Measurements from ENCODE around the gene CCDC71. TPM values are rescaled to one million over a fixed set of nuclear protein-coding genes. Genes with fewer than 3 reads are reported as not detected.

Gene CCDC71
- total RNA-seq, 2 donors from 2014 or later = 23.4 to 25.7 TPM

GRCh38 chr3:49120438-49121131 is 45.5 kb downstream of the CCDC71 start, which contains the start of gene USP19:
Gene USP19, minus strand, starts transcription at chr3:49120823. Its CDS starts 1,678 bp downstream, at chr3:49119145.
- Histone ChIP-seq H3K27me3 (ENCODE audit: control insufficient read depth, insufficient read depth, low read length, poor library complexity, severe bottlenecking) (no peaks in the 10 kb centered on the region), H3K4me3 (ENCODE audit: low read length) (peak within 1 kb of the TSS; percentile 89), H3K9me3 (ENCODE audit: control insufficient read depth, low read length) (no peaks in the 10 kb centered on the region), H3K36me3 (ENCODE audit: control insufficient read depth, insufficient read depth, low read length) (peaks cover 64% of the 10 kb centered on the region), H3K27ac (ENCODE audit: low read depth, low read length) (peak within 1 kb of the TSS; percentile 95), H3K9ac (ENCODE audit: extremely low read depth, low read length, poor library complexity, severe bottlenecking) (peak within 1 kb of the TSS; percentile 88), H3K4me1 (ENCODE audit: control insufficient read depth, insufficient read depth, low read length) (peaks cover 4% of the 10 kb centered on the region)
- TF ChIP-seq, protein P1, sequence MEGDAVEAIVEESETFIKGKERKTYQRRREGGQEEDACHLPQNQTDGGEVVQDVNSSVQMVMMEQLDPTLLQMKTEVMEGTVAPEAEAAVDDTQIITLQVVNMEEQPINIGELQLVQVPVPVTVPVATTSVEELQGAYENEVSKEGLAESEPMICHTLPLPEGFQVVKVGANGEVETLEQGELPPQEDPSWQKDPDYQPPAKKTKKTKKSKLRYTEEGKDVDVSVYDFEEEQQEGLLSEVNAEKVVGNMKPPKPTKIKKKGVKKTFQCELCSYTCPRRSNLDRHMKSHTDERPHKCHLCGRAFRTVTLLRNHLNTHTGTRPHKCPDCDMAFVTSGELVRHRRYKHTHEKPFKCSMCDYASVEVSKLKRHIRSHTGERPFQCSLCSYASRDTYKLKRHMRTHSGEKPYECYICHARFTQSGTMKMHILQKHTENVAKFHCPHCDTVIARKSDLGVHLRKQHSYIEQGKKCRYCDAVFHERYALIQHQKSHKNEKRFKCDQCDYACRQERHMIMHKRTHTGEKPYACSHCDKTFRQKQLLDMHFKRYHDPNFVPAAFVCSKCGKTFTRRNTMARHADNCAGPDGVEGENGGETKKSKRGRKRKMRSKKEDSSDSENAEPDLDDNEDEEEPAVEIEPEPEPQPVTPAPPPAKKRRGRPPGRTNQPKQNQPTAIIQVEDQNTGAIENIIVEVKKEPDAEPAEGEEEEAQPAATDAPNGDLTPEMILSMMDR (conservative IDR thresholded peaks at IDR 0.05) = peak; percentile 12
- WGBS, 2 experiments (ENCODE audit: insufficient coverage in 1 of 2, insufficient read length in 1 of 2) = 1 to 2% methylated on average over 38 to 70 of the region's 70 CpGs
- Mint-ChIP-seq H3K9me3 (no peaks in the 10 kb centered on the region), H3K27ac (peak within 1 kb of the TSS; percentile 86), H3K36me3 (ENCODE audit: low read depth) (peaks cover 39% of the 10 kb centered on the region), H3K4me1 (peaks cover 4% of the 10 kb centered on the region), H3K4me3 (peak within 1 kb of the TSS; percentile 76), H3K27me3 (ENCODE audit: insufficient read depth) (no peaks in the 10 kb centered on the region)
- DNase-seq = peak; percentile 98

- Mint-ChIP-seq H3K4me1 (peaks cover 4% of the 10 kb centered on the region), H3K4me3 (peak overlapping the region; percentile 76), H3K36me3 (ENCODE audit: low read depth) (peaks cover 40% of the 10 kb centered on the region), H3K27me3 (ENCODE audit: insufficient read depth) (no peaks in the 10 kb centered on the region), H3K9me3 (no peaks in the 10 kb centered on the region), H3K27ac (peak overlapping the region; percentile 86)
- TF ChIP-seq, protein P1 (conservative IDR thresholded peaks at IDR 0.05) = peak; percentile 20
- no peaks in the 10 kb centered on the region for H3K9me3 ChIP-seq (ENCODE audit: control insufficient read depth, low read length)
- peaks cover 4% of the 10 kb centered on the region for H3K4me1 ChIP-seq (ENCODE audit: control insufficient read depth, insufficient read depth, low read length)
- DNase-seq = no peak
- H3K27me3 ChIP-seq (ENCODE audit: control insufficient read depth, insufficient read depth, low read length, poor library complexity, severe bottlenecking) = no peaks in the 10 kb centered on the region
- H3K9ac ChIP-seq (ENCODE audit: extremely low read depth, low read length, poor library complexity, severe bottlenecking) = peak overlapping the region; percentile 88
- peak overlapping the region; percentile 89 for H3K4me3 ChIP-seq (ENCODE audit: low read length)
- WGBS, 2 experiments (ENCODE audit: insufficient coverage in 1 of 2, insufficient read length in 1 of 2) = 0 to 2% methylated on average over 3 to 9 of the region's 9 CpGs
- peak overlapping the region; percentile 95 for H3K27ac ChIP-seq (ENCODE audit: low read depth, low read length)
- H3K36me3 ChIP-seq (ENCODE audit: control insufficient read depth, insufficient read depth, low read length) = peaks cover 69% of the 10 kb centered on the region
These were observed 46.1 kb downstream of the CCDC71 start for GRCh38 chr3:49120096-49120437.

DNA sequence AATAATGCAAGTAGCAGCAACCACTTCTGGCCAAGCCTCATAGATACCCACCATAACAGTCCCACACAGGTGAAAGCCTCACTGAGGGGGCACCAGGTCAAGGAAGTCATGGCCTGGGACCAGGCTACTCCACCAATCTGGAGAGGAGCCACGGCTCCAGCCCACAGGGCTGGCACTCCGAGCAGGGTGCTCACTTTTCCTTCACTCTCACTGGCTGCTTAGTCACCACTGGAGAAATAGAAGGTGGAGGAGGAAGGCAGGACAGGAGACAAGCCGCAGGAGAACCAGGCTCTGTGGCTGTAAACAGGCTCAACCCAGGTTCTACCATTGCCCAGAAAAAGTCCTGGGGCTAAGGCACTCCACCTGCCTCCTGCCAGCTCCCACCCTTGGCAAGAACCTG is 46.7 kb downstream of the CCDC71 start:
- WGBS, 2 experiments (ENCODE audit: insufficient coverage in 1 of 2, insufficient read length in 1 of 2) = 100% methylated on average over 1 to 3 of the region's 3 CpGs
- no peak for DNase-seq
- TF ChIP-seq, protein P1 (conservative IDR thresholded peaks at IDR 0.05) = no peak
- Mint-ChIP-seq H3K27ac (no peak overlapping the region), H3K36me3 (ENCODE audit: low read depth) (peaks cover 46% of the 10 kb centered on the region), H3K4me1 (peaks cover 4% of the 10 kb centered on the region), H3K27me3 (ENCODE audit: insufficient read depth) (no peaks in the 10 kb centered on the region), H3K9me3 (no peaks in the 10 kb centered on the region), H3K4me3 (peak overlapping the region; percentile 76)
- Histone ChIP-seq H3K27ac (ENCODE audit: low read depth, low read length) (no peak overlapping the region), H3K36me3 (ENCODE audit: control insufficient read depth, insufficient read depth, low read length) (peaks cover 69% of the 10 kb centered on the region), H3K4me3 (ENCODE audit: low read length) (peak overlapping the region; percentile 89), H3K4me1 (ENCODE audit: control insufficient read depth, insufficient read depth, low read length) (peaks cover 4% of the 10 kb centered on the region), H3K9ac (ENCODE audit: extremely low read depth, low read length, poor library complexity, severe bottlenecking) (peak overlapping the region; percentile 88), H3K9me3 (ENCODE audit: control insufficient read depth, low read length) (no peaks in the 10 kb centered on the region), H3K27me3 (ENCODE audit: control insufficient read depth, insufficient read depth, low read length, poor library complexity, severe bottlenecking) (no peaks in the 10 kb centered on the region)
